ENCODE results near the gene HS6ST2. TPM values are rescaled to one million over a fixed set of nuclear protein-coding genes. Genes with fewer than 3 reads are reported as not detected.

HS6ST2 gene
- total RNA-seq, 4 donors from 2014 or later = 0.14 to 1.1 TPM; not detected in 2

DNA sequence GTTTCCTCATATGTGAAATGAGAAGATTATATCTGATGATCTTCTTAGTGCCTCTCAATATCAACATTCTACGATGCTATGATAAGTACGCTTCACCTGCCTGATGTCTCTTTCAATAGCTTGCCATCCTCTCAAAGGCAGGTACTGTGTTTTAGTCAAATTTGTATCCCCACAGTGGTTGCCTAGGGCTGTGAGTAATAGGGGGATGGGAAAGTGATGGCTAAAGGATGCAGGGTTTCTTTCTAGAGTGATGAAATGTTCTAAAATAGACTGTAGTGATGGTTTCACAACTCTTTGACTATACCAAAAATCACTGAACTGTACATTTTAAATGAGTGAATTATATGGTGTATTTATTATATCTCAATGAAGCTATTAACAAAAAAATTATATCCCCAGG is 142.8 kb downstream of the HS6ST2 start:
- Histone ChIP-seq H3K4me3 (no peak overlapping the region), H3K27ac (no peak overlapping the region), H3K27me3 (no peaks in the 10 kb centered on the region), H3K36me3 (no peaks in the 10 kb centered on the region), H3K9me3 (no peaks in the 10 kb centered on the region), H3K4me1 (no peaks in the 10 kb centered on the region)
- DNase-seq = no peak
- 81% methylated on average over 2 of the region's 2 CpGs; no CpG with 5 or more reads in 1 of the 2 donors for WGBS, 2 donors (ENCODE audit: low coverage in 1 of 2)
- in situ Hi-C loops (cut with MboI; ENCODE audit: low pct_ligation_motif_present in 1 of 4, low pct_unique_long_range_greater_than_20kb in 1 of 4, low sequenced_read_pairs in 3 of 4) = no loop called here
- intact Hi-C loops (cut with DNase I; ENCODE audit: low total_unique reads) = no loop called here
- TF ChIP-seq EP300 (IDR thresholded peaks at IDR 0.05; ENCODE audit: low read depth) (no peak), POLR2A (IDR thresholded peaks at IDR 0.05) (no peak), POLR2AphosphoS5 (IDR thresholded peaks at IDR 0.05) (no peak)
- TF ChIP-seq, protein P1, sequence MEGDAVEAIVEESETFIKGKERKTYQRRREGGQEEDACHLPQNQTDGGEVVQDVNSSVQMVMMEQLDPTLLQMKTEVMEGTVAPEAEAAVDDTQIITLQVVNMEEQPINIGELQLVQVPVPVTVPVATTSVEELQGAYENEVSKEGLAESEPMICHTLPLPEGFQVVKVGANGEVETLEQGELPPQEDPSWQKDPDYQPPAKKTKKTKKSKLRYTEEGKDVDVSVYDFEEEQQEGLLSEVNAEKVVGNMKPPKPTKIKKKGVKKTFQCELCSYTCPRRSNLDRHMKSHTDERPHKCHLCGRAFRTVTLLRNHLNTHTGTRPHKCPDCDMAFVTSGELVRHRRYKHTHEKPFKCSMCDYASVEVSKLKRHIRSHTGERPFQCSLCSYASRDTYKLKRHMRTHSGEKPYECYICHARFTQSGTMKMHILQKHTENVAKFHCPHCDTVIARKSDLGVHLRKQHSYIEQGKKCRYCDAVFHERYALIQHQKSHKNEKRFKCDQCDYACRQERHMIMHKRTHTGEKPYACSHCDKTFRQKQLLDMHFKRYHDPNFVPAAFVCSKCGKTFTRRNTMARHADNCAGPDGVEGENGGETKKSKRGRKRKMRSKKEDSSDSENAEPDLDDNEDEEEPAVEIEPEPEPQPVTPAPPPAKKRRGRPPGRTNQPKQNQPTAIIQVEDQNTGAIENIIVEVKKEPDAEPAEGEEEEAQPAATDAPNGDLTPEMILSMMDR (IDR thresholded peaks at IDR 0.05) = no peak

DNA sequence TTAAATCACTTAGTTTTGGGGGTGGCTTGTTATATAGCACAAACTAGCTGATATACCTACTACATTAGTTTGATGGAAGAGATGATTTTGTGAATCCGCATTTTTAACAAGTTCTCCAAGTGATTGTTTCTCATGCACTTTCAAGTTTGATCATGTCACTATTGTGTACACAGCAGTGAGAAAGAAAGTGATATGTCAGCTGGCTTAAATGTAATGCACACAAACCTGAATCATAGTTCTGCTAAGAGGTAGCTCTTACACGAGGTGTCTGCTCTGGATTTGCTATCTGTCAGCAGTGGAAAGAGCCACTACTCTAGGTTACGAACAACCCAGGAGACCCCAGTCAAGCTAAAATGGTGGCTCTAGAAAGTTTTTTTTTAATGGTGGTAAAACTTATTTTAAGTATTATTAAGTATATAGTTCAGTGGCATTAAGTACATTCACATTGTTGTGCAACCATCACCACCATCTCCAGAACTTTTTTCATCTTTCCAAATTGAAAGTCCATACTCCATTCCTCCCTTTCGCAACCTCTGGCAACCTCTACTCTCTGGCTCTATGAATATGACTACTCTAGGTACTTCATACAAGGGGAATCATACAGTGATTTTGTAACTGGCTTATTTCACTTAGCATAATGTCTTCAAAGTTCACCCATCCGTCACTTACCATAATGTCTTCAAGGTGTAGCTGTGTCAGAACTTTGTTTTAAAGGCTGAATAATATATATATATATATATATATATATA is 147.3 kb downstream of the HS6ST2 start:
- TF ChIP-seq POLR2AphosphoS5 (IDR thresholded peaks at IDR 0.05) = no peak
- no peak for TF ChIP-seq POLR2A (IDR thresholded peaks at IDR 0.05)
- TF ChIP-seq, protein P1 (IDR thresholded peaks at IDR 0.05) = no peak
- TF ChIP-seq EP300 (IDR thresholded peaks at IDR 0.05; ENCODE audit: low read depth) = no peak
- Histone ChIP-seq H3K27me3 (no peaks in the 10 kb centered on the region), H3K9me3 (no peaks in the 10 kb centered on the region), H3K36me3 (no peaks in the 10 kb centered on the region), H3K27ac (no peak overlapping the region), H3K4me1 (no peaks in the 10 kb centered on the region), H3K4me3 (no peak overlapping the region)
- no peak for DNase-seq
- intact Hi-C loops (cut with DNase I; ENCODE audit: low total_unique reads) (no loop called here), in situ Hi-C loops (cut with MboI; ENCODE audit: low pct_ligation_motif_present in 1 of 4, low pct_unique_long_range_greater_than_20kb in 1 of 4, low sequenced_read_pairs in 3 of 4) (no loop called here)
- WGBS, 2 donors (ENCODE audit: low coverage in 1 of 2) = 87 to 90% methylated on average over 2 to 5 of the region's 5 CpGs

DNA sequence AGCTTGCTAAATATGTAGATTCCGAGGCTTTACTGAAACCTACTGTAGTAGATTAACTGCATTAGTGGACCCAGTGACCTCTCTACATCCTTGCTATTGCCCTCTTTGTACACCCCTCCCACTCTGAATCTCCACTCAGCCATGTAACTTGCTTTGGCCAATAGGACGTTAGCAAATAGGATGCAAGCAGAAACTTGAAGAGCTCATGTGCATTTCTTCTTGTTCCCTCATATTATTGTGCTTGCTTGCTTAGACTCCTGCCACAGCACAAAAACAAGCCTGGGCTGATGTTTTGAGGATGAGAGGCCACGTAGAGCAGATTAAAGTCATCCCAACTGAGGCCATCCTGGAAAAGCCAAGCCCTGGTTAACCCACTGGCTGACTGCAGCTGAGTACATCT is 147.9 kb downstream of the HS6ST2 start:
- in situ Hi-C loops (cut with MboI; ENCODE audit: low pct_ligation_motif_present in 1 of 4, low pct_unique_long_range_greater_than_20kb in 1 of 4, low sequenced_read_pairs in 3 of 4) = no loop called here
- Histone ChIP-seq H3K4me1 (no peaks in the 10 kb centered on the region), H3K27ac (no peak overlapping the region), H3K4me3 (no peak overlapping the region), H3K27me3 (no peaks in the 10 kb centered on the region), H3K9me3 (no peaks in the 10 kb centered on the region), H3K36me3 (no peaks in the 10 kb centered on the region)
- intact Hi-C loops (cut with DNase I; ENCODE audit: low total_unique reads) = no loop called here
- WGBS, 2 donors (ENCODE audit: low coverage in 1 of 2) = 47% methylated on average over 3 of the region's 3 CpGs; no CpG with 5 or more reads in 1 of the 2 donors
- TF ChIP-seq, protein P1 (IDR thresholded peaks at IDR 0.05) = no peak
- TF ChIP-seq POLR2A (IDR thresholded peaks at IDR 0.05) = no peak
- no peak for TF ChIP-seq POLR2AphosphoS5 (IDR thresholded peaks at IDR 0.05)
- TF ChIP-seq EP300 (IDR thresholded peaks at IDR 0.05; ENCODE audit: low read depth) = no peak
- DNase-seq = no peak

DNA sequence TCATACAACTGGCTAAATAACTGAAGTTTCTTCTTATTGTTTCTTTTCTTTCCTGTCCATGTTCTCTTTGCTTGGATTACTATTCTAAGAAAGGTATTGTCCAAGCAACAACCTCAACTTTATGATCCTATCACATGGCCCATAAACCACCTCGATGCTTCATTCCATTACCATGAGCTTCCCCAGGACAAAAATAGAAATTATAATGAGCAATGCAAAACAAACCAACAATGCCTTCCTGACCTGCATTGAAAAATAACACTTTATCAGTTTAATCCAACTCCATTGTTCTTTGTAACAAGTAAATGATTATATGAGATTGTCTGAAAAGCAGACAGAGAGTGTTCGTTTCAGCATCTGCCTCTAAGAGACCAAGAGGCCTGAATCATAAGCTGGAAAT is 148.8 kb downstream of the HS6ST2 start:
- Histone ChIP-seq H3K27me3 (no peaks in the 10 kb centered on the region), H3K27ac (no peak overlapping the region), H3K9me3 (no peaks in the 10 kb centered on the region), H3K4me1 (no peaks in the 10 kb centered on the region), H3K4me3 (no peak overlapping the region), H3K36me3 (no peaks in the 10 kb centered on the region)
- in situ Hi-C loops (cut with MboI; ENCODE audit: low pct_ligation_motif_present in 1 of 4, low pct_unique_long_range_greater_than_20kb in 1 of 4, low sequenced_read_pairs in 3 of 4) (no loop called here), intact Hi-C loops (cut with DNase I; ENCODE audit: low total_unique reads) (no loop called here)
- no peak for DNase-seq
- 45 to 91% methylated on average over 1 to 2 of the region's 2 CpGs for WGBS, 2 donors (ENCODE audit: low coverage in 1 of 2)
- TF ChIP-seq EP300 (IDR thresholded peaks at IDR 0.05; ENCODE audit: low read depth) (no peak), POLR2A (IDR thresholded peaks at IDR 0.05) (no peak), POLR2AphosphoS5 (IDR thresholded peaks at IDR 0.05) (no peak)
- TF ChIP-seq, protein P1 (IDR thresholded peaks at IDR 0.05) = no peak
